SU-DHL-6 (cell line): ENCODE measurements around the gene SLC7A7.

Experiments
- CTCF ChIP-seq: fragments of 200-600 bp; sonication (generic); IDR thresholded peaks from one replicate; pipeline ENCODE4 v1.5.1; 2017; ENCODE audit warnings: antibody characterized with exemption, mild to moderate bottlenecking, low read length, moderate library complexity; ENCODE audit not compliant: insufficient read depth, poor library complexity, severe bottlenecking
- EZH2phosphoT487 ChIP-seq: fragments of 200-600 bp; sonication (generic), shearing (Covaris generic); conservative IDR thresholded peaks from 2 replicates; pipeline ENCODE4 v1.6.1; 2018; ENCODE audit warnings: mild to moderate bottlenecking, antibody characterized with exemption, low read length, moderate library complexity, mixed read lengths

DNA sequence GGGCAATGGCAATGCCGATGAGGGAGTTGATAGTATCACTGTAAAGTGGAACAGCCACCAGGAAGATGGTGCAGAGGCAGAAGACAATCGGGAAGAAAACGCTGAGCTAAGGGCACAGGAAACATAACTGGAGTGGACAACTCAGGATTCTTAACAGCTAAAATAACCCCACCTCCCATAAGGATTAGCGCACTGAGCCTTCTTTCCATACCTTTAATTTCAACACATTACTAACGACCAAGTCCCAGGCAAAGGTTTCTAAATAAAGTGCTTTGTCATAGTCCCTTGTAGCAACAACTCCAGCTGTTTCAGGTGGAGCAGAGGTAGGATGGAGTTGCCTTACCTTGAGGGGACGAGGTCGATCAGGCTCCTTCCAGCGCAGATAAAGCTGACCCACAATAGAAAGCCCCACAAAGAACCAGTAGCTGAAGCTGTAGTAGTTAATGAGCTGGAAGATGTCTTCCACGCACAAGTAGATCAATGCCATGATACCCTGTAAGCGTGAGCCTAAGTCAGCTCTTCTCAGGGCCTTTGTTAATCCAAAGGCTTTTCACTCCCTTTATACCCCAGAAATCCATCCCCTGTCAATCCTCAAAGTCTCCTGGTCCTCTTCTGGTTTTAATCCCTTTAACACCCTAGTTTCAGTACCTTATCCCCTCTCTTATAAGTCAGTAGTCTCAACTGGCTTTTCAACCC lies 41.1 kb downstream of the SLC7A7 start:
- TF ChIP-seq CTCF (no peak), EZH2phosphoT487 (no peak)
